ENCODE results near the gene SELENOO. TPM values are rescaled to one million over a fixed set of nuclear protein-coding genes. Genes with fewer than 3 reads are reported as not detected.
"Not testable (repeated sequence)": the region's sequence is repeated elsewhere in the genome, so short reads cannot be mapped to it uniquely, and the experiment has no call there.

SELENOO gene
- polyA plus RNA-seq, 3 donors = 16.9 to 31.1 (median 24.0) TPM

GRCh38 chr22:50192436-50193204, 8.2 kb upstream of the SELENOO start:
- no peak for DNase-seq (ENCODE audit: extremely low read depth in 1 of 11, low read depth in 9 of 11, low spot score in 4 of 11)

- DNase-seq (ENCODE audit: extremely low read depth in 1 of 11, low read depth in 9 of 11, low spot score in 4 of 11) = no peak
Observed at GRCh38 chr22:50193621-50194020, 7.2 kb upstream of the SELENOO start.

- no peak for DNase-seq (ENCODE audit: extremely low read depth in 1 of 11, low read depth in 9 of 11, low spot score in 4 of 11)
Observed at GRCh38 chr22:50194037-50194805, 6.6 kb upstream of the SELENOO start.

- no peak for DNase-seq (ENCODE audit: extremely low read depth in 1 of 11, low read depth in 9 of 11, low spot score in 4 of 11)
Observed at GRCh38 chr22:50196256-50196655, 4.6 kb upstream of the SELENOO start.

- DNase-seq (ENCODE audit: extremely low read depth in 1 of 11, low read depth in 9 of 11, low spot score in 4 of 11) = no peak
Observed at GRCh38 chr22:50197000-50197800, 3.6 kb upstream of the SELENOO start.

- DNase-seq (ENCODE audit: extremely low read depth in 1 of 11, low read depth in 9 of 11, low spot score in 4 of 11) = no peak
Observed at GRCh38 chr22:50197856-50198623, 2.8 kb upstream of the SELENOO start.

GRCh38 chr22:50198624-50199017, 2.2 kb upstream of the SELENOO start:
- DNase-seq (ENCODE audit: extremely low read depth in 1 of 11, low read depth in 9 of 11, low spot score in 4 of 11) = no peak

- DNase-seq (ENCODE audit: extremely low read depth in 1 of 11, low read depth in 9 of 11, low spot score in 4 of 11) = no peak
Observed at GRCh38 chr22:50199251-50199721, 1.5 kb upstream of the SELENOO start.

- no peak for DNase-seq (ENCODE audit: extremely low read depth in 1 of 11, low read depth in 9 of 11, low spot score in 4 of 11)
Observed at GRCh38 chr22:50199829-50200460, 866 bp upstream of the SELENOO start.

GRCh38 chr22:50201191-50202129, 649 bp downstream of the SELENOO start:
- DNase-seq (ENCODE audit: extremely low read depth in 1 of 11, low read depth in 9 of 11, low spot score in 4 of 11) = no peak

GRCh38 chr22:50202130-50202666, 1.4 kb downstream of the SELENOO start:
- no peak for DNase-seq (ENCODE audit: extremely low read depth in 1 of 11, low read depth in 9 of 11, low spot score in 4 of 11)

GRCh38 chr22:50203288-50203687, 2.5 kb downstream of the SELENOO start:
- DNase-seq (ENCODE audit: extremely low read depth in 1 of 11, low read depth in 9 of 11, low spot score in 4 of 11) = no peak

GRCh38 chr22:50204571-50204970, 3.8 kb downstream of the SELENOO start:
- no peak for DNase-seq (ENCODE audit: extremely low read depth in 1 of 11, low read depth in 9 of 11, low spot score in 4 of 11)

GRCh38 chr22:50204998-50205397, 4.2 kb downstream of the SELENOO start:
- DNase-seq (ENCODE audit: extremely low read depth in 1 of 11, low read depth in 9 of 11, low spot score in 4 of 11) = not testable (repeated sequence)

GRCh38 chr22:50205781-50206569, 5.2 kb downstream of the SELENOO start:
- no peak for DNase-seq (ENCODE audit: extremely low read depth in 1 of 11, low read depth in 9 of 11, low spot score in 4 of 11)

- no peak for DNase-seq (ENCODE audit: extremely low read depth in 1 of 11, low read depth in 9 of 11, low spot score in 4 of 11)
Observed at GRCh38 chr22:50206599-50206998, 5.8 kb downstream of the SELENOO start.

Data from renal cortex interstitium (tissue), 11 donors.